Neutrophil (primary cell): ENCODE data around the gene GPD1.

Experiments used
- H3K27ac ChIP-seq: fragments of 200-600 bp; sonication (generic); 2 replicates; pipeline ENCODE4 v1.5.1; 2016; ENCODE audit warnings: mild to moderate bottlenecking, moderate library complexity
- H3K27me3 ChIP-seq: fragments of 200-600 bp; sonication (generic); 2 replicates; pipeline ENCODE4 v1.6.0; 2016; ENCODE audit warnings: mild to moderate bottlenecking
- H3K36me3 ChIP-seq: fragments of 200-600 bp; sonication (generic); 2 replicates; pipeline ENCODE4 v1.5.1; 2017
- H3K4me1 ChIP-seq, 2 experiments: fragments of 200-600 bp in 1 of 2; sonication (generic) in 1 of 2; 1 replicate in 1 of 2; 2 replicates in 1 of 2; pipeline versions ENCODE4 v1.5.1 to v1.6.1; 2013 to 2016; ENCODE audit warnings: low read depth in 1 of 2, low read length in 1 of 2, mild to moderate bottlenecking in 1 of 2, moderate library complexity in 1 of 2; ENCODE audit not compliant: control insufficient read depth in 1 of 2, insufficient read depth in 1 of 2
- H3K4me3 ChIP-seq, 2 experiments: fragments of 200-600 bp in 1 of 2; sonication (generic) in 1 of 2; 1 replicate in 1 of 2; 2 replicates in 1 of 2; pipeline ENCODE4 v1.5.1; 2013 to 2016; ENCODE audit warnings: low read depth in 1 of 2, low read length in 1 of 2, mild to moderate bottlenecking in 1 of 2, moderate library complexity in 1 of 2
- H3K9me3 ChIP-seq: fragments of 200-600 bp; sonication (generic); 2 replicates; pipeline ENCODE4 v1.5.1; 2016
- CTCF ChIP-seq: fragments of 200-600 bp; sonication (generic); IDR thresholded peaks from 2 replicates; pipeline ENCODE4 v1.5.1; 2016; ENCODE audit warnings: antibody characterized with exemption

The GPD1 gene

GRCh38 chr12:50075808-50076170, 28.0 kb upstream of the GPD1 start:
- H3K4me3 ChIP-seq: no peak overlapping the region
- no peaks in the 10 kb centered on the region for H3K36me3 ChIP-seq
- peaks cover 37% of the 10 kb centered on the region for H3K27me3 ChIP-seq
- H3K4me1 ChIP-seq: no peaks in the 10 kb centered on the region
- H3K9me3 ChIP-seq: no peaks in the 10 kb centered on the region
- TF ChIP-seq CTCF: no peak
- no peak overlapping the region for H3K27ac ChIP-seq

GRCh38 chr12:50077099-50077498, 26.7 kb upstream of the GPD1 start:
- Histone ChIP-seq H3K27ac (no peak overlapping the region), H3K36me3 (no peaks in the 10 kb centered on the region), H3K4me3 (no peak overlapping the region), H3K27me3 (peaks cover 40% of the 10 kb centered on the region), H3K9me3 (no peaks in the 10 kb centered on the region), H3K4me1 (no peaks in the 10 kb centered on the region)
- TF ChIP-seq CTCF: no peak

GRCh38 chr12:50078281-50078680, 25.5 kb upstream of the GPD1 start:
- Histone ChIP-seq H3K4me3 (no peak overlapping the region), H3K27ac (no peak overlapping the region), H3K27me3 (peaks cover 28% of the 10 kb centered on the region), H3K4me1 (no peaks in the 10 kb centered on the region), H3K36me3 (no peaks in the 10 kb centered on the region), H3K9me3 (no peaks in the 10 kb centered on the region)
- no peak for TF ChIP-seq CTCF

- Histone ChIP-seq H3K27me3 (peaks cover 26% of the 10 kb centered on the region), H3K4me1 (peaks cover 5% of the 10 kb centered on the region in 2 experiments), H3K36me3 (no peaks in the 10 kb centered on the region), H3K9me3 (no peaks in the 10 kb centered on the region), H3K27ac (no peak overlapping the region), H3K4me3 (no peak overlapping the region)
- no peak for TF ChIP-seq CTCF
Observed at GRCh38 chr12:50079771-50080170, 24.0 kb upstream of the GPD1 start.

GRCh38 chr12:50081096-50081808, 22.6 kb upstream of the GPD1 start:
- Histone ChIP-seq H3K36me3 (no peaks in the 10 kb centered on the region), H3K27me3 (peaks cover 26% of the 10 kb centered on the region), H3K4me1 (peaks cover 13 to 14% of the 10 kb centered on the region in 2 experiments), H3K9me3 (no peaks in the 10 kb centered on the region), H3K27ac (no peak overlapping the region), H3K4me3 (no peak overlapping the region)
- no peak for TF ChIP-seq CTCF
